LHCN-M2 (cell line): ENCODE results near the gene ODAD4. TPM values are rescaled to one million over a fixed set of nuclear protein-coding genes. Genes with fewer than 3 reads are reported as not detected.
"Not testable (repeated sequence)": the region's sequence is repeated elsewhere in the genome, so short reads cannot be mapped to it uniquely, and the experiment has no call there.

Experiments
- DNase-seq: peaks from one replicate; pipeline ENCODE4 v3.0.0-alpha.2; 2012; ENCODE audit warnings: low read depth
- total RNA-seq: library from RNA; depleted of rRNA; stranded (reverse); fragments of >200 nt; gene quantifications from 2 replicates; pipeline ENCODE4 v1.2.3, GENCODE V29; 2014

Gene ODAD4
- total RNA-seq, 1 experiment from 2014 or later = 0.86 TPM

DNA sequence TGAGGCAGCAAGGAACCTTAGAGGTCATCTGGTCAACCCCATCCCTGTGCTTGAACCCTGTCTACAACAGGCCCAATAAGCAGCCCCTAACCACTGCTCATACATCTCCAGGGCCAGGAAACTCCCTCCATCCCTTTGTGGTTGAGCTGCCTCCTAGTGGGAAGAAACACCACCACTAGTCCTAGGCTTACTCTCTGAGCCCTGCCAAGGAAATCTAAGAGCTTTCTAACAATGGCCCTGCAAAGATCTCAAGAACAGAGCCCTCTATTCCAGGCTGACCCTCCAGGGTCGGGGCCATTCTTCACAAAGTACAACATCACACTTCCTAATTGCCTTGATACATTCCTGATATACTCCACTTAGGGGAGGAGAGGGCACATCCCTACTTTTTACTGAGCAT is 17.5 kb upstream of the ODAD4 start:
- no peak for DNase-seq

DNA sequence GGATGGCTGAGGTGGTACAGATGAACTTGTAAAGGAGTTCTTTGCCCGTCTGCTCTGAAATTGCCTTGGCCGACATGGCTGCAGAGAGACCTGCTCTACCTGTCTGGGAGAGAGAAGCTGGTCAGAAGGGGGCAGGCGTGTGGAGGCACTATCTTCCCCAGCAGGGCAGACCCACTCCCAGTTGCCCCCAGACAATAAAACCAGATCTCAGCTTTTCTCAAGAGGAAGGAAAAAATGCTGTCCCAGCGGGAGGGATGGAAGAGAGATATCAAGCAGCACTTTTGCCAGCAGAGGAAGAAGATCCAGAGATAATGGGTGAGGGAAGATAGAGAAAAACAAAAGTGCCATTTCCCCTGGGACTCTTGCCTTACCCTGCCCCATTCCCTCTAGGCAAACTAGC is 16.6 kb upstream of the ODAD4 start:
- no peak for DNase-seq

DNA sequence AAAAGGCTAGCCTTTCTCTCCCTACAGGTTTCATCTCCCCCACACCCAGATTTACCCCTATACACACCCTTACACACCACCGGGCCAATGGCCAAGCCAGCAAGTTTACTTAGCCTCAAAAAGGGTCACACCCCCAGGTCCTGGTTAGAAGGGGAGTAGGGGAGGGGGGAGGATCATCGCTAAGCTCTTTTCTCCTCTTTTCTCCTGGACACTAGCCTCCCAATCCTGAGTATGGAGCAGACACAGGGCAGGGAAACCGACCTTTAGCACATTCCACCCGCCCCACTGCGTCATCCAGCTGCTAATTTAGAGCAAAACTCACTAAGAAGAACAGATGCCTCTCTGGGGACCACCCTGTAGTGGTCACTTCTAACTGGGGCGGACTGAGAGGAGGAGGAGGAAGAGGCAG is 16.1 kb upstream of the ODAD4 start:
- DNase-seq = no peak

DNA sequence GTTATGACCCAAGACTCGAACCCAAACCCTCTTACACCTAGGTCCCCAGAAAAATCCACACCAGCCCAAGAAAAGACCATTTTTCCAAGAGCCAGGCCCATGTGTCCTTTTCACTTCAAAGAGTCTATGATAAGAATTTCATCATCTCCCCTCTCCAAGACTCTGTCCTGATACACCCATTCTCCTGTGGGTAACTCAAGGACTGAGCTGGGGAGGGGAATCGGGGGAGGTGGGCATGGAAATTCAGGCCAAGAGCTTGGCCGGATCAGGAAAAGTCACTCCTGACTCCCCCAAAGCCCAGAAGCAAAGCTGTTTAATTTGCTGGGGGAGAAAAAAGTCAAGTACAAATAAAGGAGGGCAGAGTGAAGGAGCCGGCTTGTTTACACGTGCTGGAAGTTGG is 15.4 kb upstream of the ODAD4 start:
- no peak for DNase-seq

DNA sequence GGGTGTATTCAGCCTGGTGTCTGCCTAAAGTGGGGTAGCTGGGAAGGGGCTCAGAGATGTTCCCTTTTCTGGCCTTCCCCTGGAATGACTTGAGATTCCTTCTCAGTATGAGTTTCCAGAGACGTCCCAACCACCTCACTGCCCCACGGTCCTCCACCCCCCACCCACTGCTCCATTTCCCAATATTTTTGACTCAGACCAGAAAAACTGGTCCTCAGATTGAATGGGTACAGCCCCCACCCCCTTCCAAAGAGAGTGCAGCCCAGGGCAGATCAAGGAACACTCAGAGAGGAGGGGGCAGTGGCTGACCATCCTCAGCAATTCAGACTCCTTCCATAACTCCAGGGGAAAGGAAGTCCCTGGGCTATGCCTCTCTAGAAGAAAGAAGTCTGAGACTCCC is 14.9 kb upstream of the ODAD4 start:
- no peak for DNase-seq

DNA sequence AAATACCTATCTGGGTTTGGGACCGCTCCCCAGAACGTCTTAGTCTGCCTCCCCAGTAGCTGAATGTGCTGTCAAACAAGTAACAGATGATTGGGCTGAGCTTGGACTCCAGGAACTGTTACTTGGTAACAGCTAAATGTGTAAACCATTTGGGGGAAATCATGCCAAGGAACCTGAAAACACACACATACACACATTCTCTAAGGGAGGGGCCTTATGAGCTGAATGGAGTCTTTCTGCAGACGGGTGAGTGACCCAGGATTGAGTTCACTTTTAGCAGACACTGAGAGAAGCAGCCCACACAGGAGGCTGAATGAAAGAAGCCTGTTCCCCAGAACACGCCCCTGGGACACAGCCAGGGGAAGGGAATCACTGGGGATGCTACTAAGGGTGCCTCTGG is 13.2 kb upstream of the ODAD4 start:
- DNase-seq = peak; percentile 19

DNA sequence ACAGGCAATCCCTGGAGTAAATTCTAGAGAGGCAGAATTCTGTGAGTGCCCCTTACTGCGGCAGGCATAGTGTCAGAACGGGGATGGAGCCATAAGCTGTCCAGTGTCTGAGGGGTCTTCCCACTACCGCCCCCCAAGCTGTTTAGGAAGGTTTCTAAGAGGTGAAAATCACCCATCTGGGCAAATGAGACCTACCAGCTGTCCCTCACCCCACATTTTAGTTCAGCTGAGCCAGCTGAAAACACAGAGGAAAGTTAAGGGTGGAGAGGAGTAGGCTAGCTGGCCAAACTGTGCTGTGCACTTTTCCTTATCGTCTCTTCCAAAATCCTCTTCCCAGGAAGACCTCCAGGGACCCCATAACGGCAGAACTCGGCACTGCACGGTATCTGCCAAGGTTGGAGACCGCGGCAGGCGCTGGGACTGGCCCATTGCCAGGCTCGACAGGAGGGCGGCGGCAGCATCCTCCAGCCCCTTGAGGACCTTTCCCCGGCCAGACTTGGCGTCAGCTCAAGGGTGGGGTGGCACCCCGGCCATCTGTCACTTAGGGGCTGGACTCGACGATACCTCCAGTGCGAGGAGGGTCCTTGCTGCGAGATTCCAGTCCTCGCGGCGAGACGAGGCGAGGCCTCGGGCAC is 12.6 kb upstream of the ODAD4 start:
- DNase-seq = peak; percentile 37

DNA sequence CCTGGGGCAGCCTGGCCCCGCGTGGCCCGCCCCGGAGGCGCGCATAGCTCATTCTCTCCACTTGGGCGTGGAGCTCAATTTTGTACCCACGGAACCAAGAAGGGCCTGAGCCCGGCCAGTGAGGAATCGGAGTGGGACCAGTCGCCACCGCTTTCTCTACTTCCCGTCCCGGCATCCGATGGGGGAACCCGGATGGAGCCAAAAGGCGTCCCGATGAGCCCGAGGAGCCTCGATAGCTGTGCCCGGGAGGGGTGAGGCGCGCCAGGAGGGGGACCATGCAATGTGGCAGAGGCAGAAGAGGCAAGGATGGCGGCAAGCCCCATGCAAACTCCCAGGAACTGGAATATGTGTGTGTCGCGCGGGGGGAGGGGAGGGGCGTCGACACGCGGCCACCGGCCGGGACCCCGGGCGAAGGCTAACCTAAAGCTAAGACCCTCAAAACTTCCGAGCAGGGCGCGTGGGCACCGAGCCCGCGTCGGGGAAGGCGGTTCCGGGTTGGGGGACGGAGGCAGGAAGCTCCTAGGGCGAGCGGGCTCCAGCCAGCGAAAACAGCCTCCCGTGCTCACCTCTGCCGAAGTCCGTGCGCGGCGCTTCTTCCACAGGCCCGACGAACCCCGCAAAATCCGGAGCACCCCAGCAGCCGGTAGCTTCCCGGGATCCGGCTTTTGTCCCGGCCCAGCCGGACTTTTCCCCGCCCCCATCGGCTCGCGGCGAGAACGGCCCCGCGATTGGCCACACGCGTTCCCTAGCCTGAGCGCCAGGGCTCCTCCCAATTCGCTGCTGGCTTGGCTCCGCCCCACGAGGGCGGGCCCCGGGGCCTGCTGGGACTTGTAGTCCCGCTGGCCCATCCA is 11.9 kb upstream of the ODAD4 start, which contains the start of gene ACLY:
TSS of gene ACLY (minus strand) at position 638 of the 851 bp plus-strand sequence. CDS start 5,078 bp downstream, outside the sequence.
- peak; percentile 96 for DNase-seq

DNA sequence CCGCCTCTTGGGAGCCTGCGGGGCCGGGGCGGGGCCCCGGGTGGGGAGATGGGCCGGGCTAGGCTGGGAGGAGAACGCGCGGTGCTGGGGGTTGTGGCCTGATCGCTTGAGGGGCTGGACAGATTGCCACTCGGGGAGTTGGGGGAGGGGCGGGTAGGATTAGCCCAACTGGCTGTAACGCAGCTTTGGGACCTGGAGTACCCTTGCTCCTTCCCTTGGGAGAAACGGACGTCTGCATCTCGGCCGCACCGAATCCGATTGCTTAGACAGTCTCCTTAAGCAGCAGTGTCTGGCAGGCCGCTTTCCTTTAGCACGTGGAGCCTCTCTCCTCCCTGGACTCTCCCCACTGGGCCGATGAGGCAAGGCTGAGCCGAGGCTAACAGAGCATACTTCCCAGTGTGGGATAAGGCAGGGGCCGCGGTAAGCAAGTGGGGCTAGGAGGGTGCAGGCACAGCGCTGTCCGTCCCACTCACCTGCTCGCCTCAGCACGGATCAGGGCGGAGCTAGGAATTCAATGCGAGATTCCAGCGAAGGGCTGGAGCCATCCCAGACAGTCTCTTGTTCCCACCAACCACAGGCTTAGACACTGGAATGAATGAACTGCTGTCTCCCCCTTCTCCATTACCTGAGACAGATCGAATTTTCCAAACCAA is 11.1 kb upstream of the ODAD4 start:
- no peak for DNase-seq

DNA sequence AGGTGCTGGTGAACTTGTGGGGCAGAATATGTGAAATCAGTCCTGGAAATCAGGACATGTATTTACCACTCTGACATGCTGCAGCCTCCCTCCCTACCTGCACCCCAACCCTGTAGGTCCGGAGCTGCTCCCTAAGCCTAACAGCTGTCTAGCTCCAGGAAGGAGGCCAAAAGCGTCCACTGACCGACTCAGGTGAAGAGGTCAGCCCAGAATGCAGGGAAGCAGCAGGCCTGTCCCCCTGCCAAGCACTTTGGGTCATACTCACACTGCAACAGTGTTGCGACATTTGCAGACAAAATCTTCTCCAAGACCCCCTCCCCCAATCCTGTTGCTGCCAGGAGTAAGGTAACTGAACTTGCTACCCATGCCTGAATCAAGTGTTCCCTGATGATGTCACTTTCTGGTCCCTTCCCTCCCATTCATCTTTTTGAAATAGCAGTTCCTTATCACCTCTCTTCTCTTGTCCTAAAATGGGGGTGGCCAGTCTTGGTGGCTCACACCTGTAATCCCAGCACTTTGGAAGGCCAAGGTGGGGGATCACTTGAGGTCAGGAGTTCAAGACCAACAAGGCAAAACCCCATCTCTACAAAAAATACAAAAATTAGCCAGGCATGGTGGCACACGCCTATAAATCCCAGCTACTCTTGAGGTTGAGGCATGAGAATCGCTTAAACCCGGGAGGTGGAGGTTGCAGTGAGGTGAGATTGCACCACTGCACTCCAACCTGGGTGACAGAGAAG is 10.4 kb upstream of the ODAD4 start:
- peak; percentile 33 for DNase-seq

DNA sequence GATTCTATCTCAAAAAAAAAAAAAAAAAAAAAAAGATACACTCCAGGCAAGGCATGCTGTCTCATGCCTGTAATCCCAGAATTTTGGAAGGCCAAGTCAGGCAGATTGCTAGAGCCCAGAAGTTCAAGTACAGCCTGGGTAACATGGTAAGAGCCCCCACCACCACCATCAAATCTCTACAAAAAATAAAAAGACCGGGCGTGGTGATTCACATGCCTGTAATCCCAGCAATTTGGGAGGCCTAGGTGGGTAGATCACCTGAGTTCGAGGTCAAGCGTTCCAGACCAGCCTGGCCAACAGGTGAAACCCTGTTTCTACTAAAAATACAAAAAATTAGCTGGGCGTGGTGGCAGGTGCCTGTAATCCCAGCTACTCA is 9.8 kb upstream of the ODAD4 start:
- no peak for DNase-seq

DNA sequence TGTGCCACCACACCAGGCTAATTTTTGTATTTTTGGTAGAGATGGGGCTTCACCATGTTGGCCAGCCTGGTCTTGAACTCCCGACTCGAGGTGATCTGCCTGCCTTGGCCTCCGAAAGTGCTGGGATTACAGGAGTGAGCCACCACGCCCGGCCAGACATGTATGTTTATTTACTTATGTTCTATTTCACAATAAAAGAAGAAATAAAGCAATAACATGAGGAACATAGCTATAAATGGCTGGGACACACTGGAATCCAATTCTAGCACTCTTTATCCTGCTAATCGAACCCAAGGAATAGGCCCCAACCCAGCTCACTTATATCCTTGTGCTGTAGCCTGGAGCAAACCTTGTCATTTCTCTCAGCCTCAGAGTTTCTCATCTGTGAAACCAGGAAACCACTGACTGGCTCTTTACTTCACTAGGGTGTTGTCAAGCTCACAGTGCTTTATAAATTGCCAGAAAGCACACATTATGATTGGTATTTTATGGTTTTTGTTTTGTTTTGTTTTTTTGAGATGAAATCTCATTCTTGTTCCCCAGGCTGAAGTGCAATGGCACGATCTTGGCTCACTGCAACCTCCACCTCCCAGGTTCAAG is 4.3 kb upstream of the ODAD4 start:
- DNase-seq = no peak

DNA sequence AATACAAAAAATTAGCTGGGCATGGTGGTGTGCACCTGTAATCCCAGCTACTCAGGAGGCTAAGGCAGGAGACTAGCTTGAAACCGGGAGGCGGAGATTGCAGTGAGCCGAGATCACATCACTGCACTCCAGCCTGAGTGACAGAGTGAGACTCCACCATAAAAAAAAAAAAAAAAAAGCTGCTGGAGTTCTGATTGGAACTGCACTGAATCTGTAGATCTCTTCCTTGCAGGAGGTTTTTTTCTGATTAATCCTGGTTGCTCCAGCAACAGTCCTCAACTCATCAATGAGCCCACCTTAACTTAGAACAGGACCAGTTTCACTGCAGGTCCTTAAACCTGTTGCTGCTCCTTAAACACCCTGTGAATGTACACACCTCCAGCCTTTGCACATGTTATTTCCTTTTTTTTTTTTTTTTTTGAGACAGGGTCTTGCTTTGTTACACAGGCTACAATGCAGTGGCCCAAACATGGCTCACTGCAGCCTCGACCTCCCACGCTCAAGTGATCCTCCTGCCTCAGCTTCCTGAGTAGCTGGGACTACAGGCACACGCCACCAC is 1.6 kb upstream of the ODAD4 start:
- no peak for DNase-seq

DNA sequence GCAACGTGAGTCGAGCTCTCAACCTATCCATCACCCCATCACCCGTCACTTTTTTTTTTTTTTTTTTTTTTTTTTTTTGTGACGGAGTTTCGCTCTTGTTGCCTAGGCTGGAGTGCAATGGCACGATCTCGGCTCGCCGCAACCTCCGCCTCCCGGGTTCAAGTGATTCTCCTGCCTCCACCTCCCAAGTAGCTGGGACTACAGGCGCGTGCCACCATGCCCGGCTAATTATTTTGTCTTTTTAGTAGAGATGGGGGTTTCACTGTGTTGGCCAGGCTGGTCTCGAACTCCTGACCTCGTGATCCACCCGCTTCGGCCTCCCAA is 378 bp downstream of the ODAD4 start:
- not testable (repeated sequence) for DNase-seq

DNA sequence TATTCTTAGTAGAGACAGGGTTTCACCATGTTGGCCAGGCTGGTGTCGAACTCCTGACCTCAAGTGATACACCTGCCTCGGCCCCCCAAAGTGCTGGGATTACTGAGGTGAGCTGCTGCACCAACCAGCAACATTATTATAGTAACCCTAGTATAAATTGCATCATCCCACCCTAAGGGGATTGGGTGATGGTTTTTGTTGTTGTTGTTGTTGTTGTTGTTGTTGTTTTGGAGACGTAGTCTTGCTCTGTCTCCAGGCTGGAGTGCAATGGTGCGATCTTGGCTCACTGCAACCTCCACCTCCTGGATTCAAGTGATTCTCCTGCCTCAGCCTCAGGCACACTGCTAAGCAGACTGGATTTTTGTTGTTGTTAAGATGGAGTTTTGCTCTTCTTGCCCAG is 1.3 kb downstream of the ODAD4 start:
- DNase-seq = not testable (repeated sequence)

DNA sequence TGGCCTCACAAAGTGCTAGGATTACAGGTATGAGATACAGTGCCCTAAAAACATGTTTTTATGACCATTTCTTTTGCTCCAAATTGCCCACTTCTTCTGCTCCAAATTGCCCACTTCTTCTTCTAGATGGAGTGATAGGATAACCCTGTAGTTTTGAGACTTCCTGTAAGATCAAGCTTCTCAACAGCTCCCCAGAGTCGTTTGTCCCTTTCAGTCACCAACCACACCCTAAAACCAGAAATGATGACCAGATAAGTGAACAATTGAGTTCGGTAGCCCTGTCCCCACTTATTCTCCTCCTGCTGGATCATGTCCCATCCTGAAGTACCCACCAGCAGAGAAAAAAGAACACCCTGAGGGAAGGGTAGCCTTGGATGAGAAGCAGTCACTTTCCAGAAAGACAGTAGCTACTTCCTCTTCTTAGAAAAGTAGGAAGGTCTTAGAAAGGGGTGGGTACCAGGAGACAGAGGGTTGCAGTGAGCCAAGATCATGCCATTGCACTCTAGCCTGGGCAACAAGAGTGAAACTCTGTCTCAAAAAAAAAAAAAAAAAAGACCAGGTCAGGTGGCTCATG is 2.5 kb downstream of the ODAD4 start:
- DNase-seq = no peak

DNA sequence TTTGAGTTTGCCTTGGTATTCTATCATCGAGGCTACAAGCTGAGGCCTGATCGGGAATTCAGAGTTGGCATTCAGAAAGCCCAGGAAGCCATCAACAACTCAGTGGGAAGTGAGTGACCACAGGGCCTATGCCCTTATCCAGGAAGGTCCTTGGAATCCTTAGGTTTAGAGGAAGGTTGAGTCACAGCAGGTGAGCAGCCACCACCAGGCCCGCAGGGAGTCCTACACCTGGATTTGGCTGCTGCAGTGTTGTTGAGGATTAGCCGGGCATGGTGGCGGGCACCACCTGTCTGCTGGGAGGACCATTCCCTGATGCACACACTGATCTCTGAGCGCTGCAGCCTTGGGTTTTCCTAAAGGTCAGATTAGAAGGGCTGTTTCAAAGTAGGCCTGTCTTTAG is 5.2 kb downstream of the ODAD4 start:
- no peak for DNase-seq

DNA sequence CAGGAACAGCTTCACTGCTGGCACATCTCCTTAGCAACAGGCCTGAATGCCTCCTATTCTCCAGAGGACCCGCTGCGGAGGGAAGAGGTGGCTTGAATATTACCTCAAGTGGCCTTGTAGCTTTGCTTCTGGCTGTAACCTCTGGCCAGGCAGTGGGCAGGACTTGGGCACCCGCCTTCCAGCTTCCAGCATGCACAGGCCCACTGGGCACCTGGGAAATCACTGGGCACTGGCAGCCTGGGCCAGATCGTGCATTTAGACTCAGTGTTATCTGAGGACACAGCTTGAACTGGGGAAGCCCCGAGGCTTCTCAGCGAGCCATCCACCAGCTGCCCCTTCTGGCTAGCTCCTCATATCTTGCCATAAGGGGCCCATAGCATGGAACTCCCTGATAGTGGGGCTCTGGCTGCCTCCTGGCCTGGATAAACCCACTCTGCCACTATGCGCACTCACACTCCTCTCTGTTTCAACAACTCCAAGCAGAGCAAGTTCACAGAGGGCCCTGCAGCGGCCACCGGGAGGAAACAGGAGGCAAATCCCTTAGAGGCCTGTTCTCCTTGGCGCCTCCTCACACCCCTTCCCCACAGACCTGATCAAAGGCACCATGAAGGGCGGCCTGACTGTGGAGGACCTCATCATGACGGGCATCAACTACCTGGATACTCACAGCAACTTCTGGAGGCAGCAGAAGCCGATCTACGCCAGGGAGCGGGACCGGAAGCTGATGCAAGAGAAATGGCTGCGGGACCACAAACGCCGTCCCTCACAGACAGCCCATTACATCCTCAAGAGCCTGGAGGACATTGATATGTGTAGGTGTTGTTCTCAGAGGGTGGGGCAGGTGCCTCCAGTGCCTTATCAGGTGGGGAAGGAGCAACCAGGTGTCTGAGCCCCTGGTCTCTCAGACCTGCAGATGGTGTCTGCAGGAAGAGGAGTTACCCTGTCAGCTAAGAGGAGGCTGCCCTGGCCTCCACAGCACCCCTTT is 7.8 kb downstream of the ODAD4 start:
- DNase-seq = no peak

DNA sequence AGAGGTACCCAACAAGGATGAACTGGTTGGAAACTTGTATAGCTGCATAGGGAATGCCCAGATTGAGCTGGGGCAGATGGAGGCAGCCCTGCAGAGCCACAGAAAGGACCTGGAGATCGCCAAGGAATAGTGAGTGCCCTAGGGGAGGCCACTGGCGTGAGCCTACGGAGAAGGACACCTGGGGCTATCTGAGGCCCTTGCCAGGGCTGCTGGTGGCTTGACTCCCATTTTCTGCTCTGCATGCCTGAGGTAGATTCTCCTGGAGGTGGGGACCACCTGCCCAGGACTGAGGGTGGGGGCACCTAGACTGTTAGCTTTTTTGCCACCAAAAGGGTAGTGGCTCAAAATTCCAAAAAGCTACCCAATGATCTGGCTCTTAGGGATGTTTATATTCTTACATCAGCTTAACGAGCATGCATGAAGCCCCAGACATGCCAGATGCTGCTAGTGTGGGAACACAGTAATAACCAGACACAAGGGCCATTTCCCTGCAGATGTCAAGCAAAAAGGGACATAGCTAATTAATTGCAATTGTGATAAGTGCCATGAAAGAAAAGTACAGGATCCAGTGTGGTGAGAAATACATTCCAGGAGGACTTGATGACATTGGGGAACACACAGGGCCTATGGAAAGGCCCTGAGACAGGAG is 8.8 kb downstream of the ODAD4 start:
- DNase-seq = no peak
